GM15510 (cell line): ENCODE data around the gene ITPRIP.

Experiments used
- POLR2A ChIP-seq: IDR thresholded peaks from 3 replicates; pipeline ENCODE4 v1.6.1; 2011; ENCODE audit warnings: borderline replicate concordance; ENCODE audit not compliant: insufficient read length; ENCODE audit errors: extremely low read depth

The ITPRIP gene

GRCh38 chr10:104332243-104333031 is 5.8 kb downstream of the ITPRIP start:
- no peak for TF ChIP-seq POLR2A

- TF ChIP-seq POLR2A, result no peak
Measured at GRCh38 chr10:104331208-104331838, 6.9 kb downstream of the ITPRIP start.

DNA sequence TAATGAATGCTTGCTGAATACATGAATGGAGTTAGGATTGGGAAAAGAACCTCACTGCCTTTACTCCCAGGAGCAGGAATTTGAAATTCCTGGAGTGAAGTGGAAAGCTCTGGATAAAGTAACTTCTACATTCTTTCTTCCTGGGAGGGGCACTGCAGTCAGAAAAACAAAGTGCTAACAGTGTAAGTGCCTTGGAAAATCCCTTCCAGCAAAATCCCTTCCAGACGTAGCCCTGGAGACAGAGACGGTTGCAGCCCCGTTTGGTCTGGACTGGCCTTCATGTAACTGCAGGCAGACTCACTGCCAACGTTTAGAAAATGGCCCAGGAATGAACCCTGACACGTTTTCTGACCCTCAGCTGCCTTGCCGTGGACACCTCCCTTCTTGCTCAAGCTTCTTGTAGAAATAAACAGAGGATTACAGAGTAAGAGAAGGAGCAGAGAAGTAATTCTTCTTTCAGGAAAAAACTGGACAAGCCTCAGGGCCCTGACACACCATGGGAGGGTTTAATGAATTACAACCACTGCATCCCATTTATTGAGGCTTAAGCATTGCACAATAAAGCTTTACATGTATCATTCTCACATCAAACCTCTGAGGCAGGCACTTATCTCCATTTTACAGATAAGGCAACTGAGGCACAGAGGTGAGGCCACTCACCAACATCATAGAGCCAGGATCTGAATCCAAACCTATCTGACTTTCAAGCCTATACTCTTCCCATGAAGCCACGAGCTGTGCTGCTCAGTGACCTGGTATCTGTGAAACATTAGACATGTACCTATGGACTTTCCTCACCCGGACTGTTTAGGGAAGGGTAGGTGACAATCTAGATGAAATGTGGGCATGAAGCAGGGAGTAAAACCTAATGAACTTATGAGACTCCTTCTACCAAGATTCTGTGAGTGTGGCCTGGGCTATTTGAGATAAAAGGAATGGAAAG is 7.8 kb downstream of the ITPRIP start:
- TF ChIP-seq POLR2A, result no peak

DNA sequence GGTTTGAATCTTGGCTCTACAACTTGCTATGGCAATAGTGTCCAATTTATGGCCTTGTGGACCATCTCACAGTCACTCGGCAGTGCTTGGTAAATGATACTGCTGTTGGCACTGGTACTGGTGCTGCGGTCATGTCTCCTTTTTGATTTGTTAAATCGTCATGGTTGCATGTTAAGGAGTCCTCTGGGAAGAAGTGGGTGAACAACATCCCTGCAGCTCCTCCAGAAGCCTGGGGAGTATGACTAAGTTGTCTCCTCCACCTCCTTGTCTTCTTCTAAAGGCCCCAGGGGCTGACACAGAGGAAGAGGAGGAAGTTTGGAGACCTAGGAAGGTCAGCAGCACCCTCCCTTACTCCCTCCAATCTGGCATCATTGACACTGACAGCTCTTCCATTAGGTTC is 8.5 kb downstream of the ITPRIP start:
- TF ChIP-seq POLR2A, result no peak

GRCh38 chr10:104328896-104329710 is 9.2 kb downstream of the ITPRIP start:
- no peak for TF ChIP-seq POLR2A

- TF ChIP-seq POLR2A, result no peak
Measured at GRCh38 chr10:104328646-104328895, 9.7 kb downstream of the ITPRIP start.

DNA sequence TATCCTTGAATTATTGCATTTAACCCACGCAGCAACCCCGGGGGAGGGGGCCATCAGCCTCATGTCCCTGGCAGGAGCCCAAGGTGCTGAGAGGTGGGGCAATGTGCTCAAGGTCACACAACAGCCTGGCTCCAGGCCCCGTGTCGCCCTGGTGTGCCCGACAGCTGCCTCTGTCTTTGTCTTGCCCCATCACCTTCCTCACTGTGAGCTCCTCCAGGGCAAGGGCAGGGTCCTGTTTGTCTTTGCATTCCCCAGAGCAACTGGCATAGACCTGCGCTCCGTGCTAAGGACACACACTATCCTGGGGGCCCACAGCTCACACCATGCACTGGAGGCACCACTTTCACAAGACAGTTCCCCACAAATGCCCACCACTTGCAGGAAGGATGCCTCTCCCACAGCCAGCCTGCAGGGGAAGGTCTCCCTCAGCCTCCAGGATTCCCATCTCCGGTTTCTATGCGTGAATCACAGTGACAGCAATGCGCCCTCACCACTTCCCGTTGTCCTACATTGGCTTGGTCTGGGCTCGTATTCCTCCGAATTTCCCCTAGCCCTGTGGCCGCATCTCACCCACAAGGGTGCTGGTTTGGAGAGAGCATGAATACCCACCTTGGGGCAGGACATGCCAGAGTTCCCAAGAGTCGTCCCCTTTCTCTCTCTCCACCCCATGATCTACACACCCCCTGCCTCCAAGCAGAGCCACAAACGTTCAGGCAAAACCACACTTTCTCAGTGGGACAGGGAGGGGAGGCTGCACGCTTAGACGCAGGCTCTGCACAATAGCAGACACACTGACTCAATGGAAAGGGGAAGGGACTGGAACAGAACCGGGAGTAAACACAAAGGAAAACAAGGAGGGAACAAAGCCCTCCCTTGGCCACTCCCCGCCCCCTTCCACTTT is 10.3 kb downstream of the ITPRIP start:
- TF ChIP-seq POLR2A, result no peak

DNA sequence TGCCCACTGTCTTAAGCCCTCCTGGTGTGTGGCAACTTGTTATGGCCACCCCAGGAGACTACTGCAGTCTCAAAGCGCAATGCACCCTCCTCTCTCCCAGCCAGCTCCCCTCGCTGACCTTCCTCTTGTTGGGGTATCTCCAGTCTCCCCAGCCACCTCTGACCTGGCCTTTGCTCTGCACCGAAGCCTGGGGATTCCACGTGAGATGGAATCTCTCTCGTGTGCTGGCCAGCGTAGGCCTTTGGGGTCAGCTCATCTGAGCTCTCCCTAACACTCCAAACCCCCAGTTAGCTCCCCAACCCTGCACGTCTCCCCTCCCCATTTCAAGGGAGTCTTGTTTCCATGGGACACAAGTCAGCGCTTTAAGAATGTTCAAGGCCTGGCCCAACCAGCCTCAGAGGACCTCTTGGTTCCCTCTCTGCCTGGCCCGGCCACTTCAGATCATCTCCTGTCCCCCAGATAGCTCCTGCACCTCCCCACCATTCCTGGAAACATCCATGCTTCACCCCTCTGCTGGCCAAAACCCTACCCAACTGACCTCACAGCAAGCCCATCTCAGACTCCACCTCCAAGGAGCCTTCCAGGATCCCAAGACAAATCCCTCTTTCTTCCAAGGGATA is 11.2 kb downstream of the ITPRIP start:
- TF ChIP-seq POLR2A, result no peak

- no peak for TF ChIP-seq POLR2A
Measured at GRCh38 chr10:104325436-104326435, 12.5 kb downstream of the ITPRIP start.

GRCh38 chr10:104324931-104325330 is 13.3 kb downstream of the ITPRIP start:
- TF ChIP-seq POLR2A, result no peak

- TF ChIP-seq POLR2A, result no peak
Measured at GRCh38 chr10:104324221-104324686, 14.0 kb downstream of the ITPRIP start.

DNA sequence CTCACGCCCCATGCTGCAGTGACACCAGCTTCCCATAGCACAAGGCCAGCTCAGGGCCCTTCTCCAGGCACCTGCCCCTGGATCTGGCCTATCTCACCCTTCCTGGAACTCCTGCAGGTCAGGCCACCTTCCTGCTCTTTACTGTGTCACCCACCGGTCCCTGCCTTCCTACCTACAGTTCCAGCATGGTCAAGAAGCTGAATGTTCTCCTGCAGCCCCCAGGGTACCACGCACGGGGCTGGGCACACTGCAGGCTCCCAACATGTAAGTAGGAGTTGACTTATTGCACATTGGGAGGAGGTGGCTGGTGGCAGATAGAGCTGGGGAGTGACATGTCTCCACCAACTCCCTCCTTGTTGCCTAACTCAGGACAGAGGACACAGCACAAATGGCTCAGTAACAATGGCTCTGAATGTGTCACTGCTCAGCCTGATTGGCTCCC is 14.5 kb downstream of the ITPRIP start:
- no peak for TF ChIP-seq POLR2A
